ENCODE measurements around the gene NAA38.
"Not testable (repeated sequence)": the region's sequence is repeated elsewhere in the genome, so short reads cannot be mapped to it uniquely, and the experiment has no call there.

Gene NAA38

GRCh38 chr17:7818746-7819645 is 38.4 kb downstream of the NAA38 start:
- DNase-seq = no peak

- DNase-seq = no peak
These were observed 39.3 kb downstream of the NAA38 start for GRCh38 chr17:7818026-7818425.

GRCh38 chr17:7817643-7817964 is 39.8 kb downstream of the NAA38 start:
- no peak for DNase-seq

- DNase-seq = no peak
These were observed 40.3 kb downstream of the NAA38 start for GRCh38 chr17:7816926-7817642.

GRCh38 chr17:7814969-7815368 is 42.4 kb downstream of the NAA38 start:
- no peak for DNase-seq

GRCh38 chr17:7811251-7811650 is 46.1 kb downstream of the NAA38 start:
- DNase-seq = no peak

GRCh38 chr17:7809791-7810343 is 47.5 kb downstream of the NAA38 start:
- DNase-seq = not testable (repeated sequence)

- DNase-seq = no peak
These were observed 48.1 kb downstream of the NAA38 start for GRCh38 chr17:7809086-7809790.

- DNase-seq = no peak
These were observed 50.2 kb downstream of the NAA38 start for GRCh38 chr17:7807206-7807605.

Data from activated gamma-delta T cell treated with Interleukin-2 at 50 U/mL for 16 hours (primary cell).